Cardiac fibroblast (primary cell): ENCODE data around the gene ST6GALNAC2.

Experiments
- DNase-seq, 2 donors: peaks; one replicate each; pipeline versions ENCODE4 v3.0.0 to v3.0.0-alpha.2; 2010; ENCODE audit warnings: low read depth in 2 of 2
- H3K4me3 ChIP-seq, 2 donors: replicated peaks in 1 of 2; 1 replicate in 1 of 2; 2 replicates in 1 of 2; pipeline ENCODE4 v1.5.1; 2011; ENCODE audit warnings: low read depth in 2 of 2, low read length in 2 of 2, mild to moderate bottlenecking in 2 of 2, moderate library complexity in 1 of 2
- CTCF ChIP-seq: IDR thresholded peaks from one replicate; pipeline ENCODE4 v1.5.1; 2011; ENCODE audit warnings: low read depth, mild to moderate bottlenecking, low read length, inconsistent platforms

ST6GALNAC2 gene

GRCh38 chr17:76539631-76540271, 45.9 kb downstream of the ST6GALNAC2 start, which contains the start of gene PRCD:
TSS of gene PRCD (plus strand) at chr17:76540044. CDS start at chr17:76540142, 98 bp downstream.
- no peak for TF ChIP-seq CTCF
- peak within 1 kb of the TSS; percentile 12 to 68 for H3K4me3 ChIP-seq
- no peak for DNase-seq

GRCh38 chr17:76538941-76539570, 46.6 kb downstream of the ST6GALNAC2 start:
- peak overlapping the region in 1 of 2 donors; percentile 68 for H3K4me3 ChIP-seq
- TF ChIP-seq CTCF: no peak
- DNase-seq: no peak

- peak overlapping the region; percentile 44 to 68 for H3K4me3 ChIP-seq
- no peak for TF ChIP-seq CTCF
- DNase-seq: no peak
These were observed 47.3 kb downstream of the ST6GALNAC2 start for GRCh38 chr17:76538281-76538931.

- H3K4me3 ChIP-seq: peak within 1 kb of the TSS; percentile 66 to 68
- no peak for TF ChIP-seq CTCF
- peak; percentile 62 to 88 for DNase-seq
These were observed 47.9 kb downstream of the ST6GALNAC2 start, which contains the start of gene CYGB for GRCh38 chr17:76537578-76538280. TSS of gene CYGB (minus strand) at chr17:76537709. CDS start at chr17:76537542, 167 bp downstream.

- peak overlapping the region; percentile 66 to 68 for H3K4me3 ChIP-seq
- DNase-seq: peak in 1 of 2 donors; percentile 53
- no peak for TF ChIP-seq CTCF
These were observed 48.4 kb downstream of the ST6GALNAC2 start for GRCh38 chr17:76537288-76537577.

- peak overlapping the region; percentile 66 to 68 for H3K4me3 ChIP-seq
- no peak for TF ChIP-seq CTCF
- DNase-seq: no peak
These were observed 49.0 kb downstream of the ST6GALNAC2 start for GRCh38 chr17:76536511-76537287.
